IPS-11a (cell line): ENCODE results near the gene C1orf56.

Source experiments
- H3K4me3 ChIP-seq: one replicate; pipeline ENCODE4 v1.5.1; 2013; ENCODE audit warnings: low read depth, low read length, control low read depth

Gene C1orf56

GRCh38 chr1:151047591-151047924 is at the start of gene C1orf56:
Gene C1orf56 (plus strand): TSS chr1:151047751. CDS start chr1:151047848, 97 bp downstream.
- peak within 1 kb of the TSS; percentile 78 for H3K4me3 ChIP-seq

DNA sequence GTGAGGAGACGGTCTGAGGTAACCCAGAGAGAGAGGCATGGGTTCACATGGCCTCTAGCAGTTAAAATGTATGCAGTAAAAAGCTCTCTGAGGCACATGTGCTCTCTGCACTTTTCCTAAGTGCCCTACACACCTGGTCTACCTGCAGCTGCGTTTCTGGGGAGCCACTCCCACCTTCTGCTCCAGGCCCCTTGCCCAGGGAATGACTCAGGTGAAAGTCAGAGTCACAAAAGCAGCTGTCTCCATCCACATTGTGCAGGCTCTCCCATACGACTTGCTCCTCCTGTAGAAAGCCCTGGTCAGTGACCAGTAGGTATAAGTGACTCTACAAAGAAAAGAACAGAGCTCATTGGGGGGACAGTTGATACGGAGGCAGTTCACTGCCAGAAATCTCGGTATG is 49.6 kb upstream of the C1orf56 start:
- H3K4me3 ChIP-seq: no peak overlapping the region

DNA sequence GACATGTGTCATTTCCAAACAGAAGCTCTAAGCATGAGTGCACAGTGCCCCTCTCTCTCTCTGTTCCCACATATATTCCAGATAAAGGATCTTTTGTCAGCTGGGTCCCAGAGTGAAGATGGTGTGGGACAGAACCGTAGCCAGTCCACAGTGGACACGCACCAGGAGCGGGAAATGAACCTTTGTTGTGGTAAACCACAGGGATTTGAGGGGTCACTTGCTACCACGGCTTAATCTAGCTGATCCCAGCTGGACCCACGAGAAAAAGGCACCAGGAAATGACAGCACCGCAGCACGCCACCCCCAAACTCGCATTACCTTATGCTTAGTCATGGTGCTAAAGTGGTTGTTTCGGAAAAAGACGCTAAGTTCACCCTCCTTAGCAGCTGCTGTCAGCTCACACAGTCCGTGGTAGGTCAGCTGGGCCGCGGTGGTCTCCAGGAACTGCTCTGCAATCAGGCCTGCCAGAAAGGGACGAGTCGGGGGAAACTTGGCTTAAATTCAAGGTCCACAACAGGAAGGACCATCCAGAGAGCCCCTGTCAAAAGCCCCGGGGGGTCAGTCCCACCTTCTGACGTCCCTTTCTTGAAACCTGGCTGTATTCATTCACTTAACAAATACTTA is 48.4 kb upstream of the C1orf56 start:
- no peak overlapping the region for H3K4me3 ChIP-seq

- no peak overlapping the region for H3K4me3 ChIP-seq
These were observed 47.6 kb upstream of the C1orf56 start for GRCh38 chr1:150999926-151000325.

- no peak overlapping the region for H3K4me3 ChIP-seq
These were observed 47.1 kb upstream of the C1orf56 start for GRCh38 chr1:151000408-151000807.

- H3K4me3 ChIP-seq: no peak overlapping the region
These were observed 45.9 kb upstream of the C1orf56 start for GRCh38 chr1:151001602-151002001.

DNA sequence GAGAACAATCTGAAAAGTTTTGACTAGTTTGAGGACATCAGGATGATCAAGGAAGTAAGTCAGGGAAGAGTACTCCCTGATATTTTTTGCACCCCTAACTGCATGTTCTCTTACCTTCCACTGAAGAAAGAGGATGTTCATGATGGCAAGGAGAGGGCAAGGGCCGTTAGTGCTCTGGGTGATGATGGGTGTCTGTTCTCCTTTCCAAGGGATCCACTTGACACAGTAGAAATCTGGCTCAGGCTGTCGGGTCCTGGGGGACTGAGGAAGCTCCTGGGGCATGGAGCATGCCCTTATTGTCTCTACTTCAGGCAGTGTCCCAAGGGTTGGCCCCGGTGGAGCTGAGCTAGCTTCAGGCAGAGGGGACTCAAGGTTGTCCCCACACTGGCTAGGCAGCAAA is 45.5 kb upstream of the C1orf56 start:
- no peak overlapping the region for H3K4me3 ChIP-seq

DNA sequence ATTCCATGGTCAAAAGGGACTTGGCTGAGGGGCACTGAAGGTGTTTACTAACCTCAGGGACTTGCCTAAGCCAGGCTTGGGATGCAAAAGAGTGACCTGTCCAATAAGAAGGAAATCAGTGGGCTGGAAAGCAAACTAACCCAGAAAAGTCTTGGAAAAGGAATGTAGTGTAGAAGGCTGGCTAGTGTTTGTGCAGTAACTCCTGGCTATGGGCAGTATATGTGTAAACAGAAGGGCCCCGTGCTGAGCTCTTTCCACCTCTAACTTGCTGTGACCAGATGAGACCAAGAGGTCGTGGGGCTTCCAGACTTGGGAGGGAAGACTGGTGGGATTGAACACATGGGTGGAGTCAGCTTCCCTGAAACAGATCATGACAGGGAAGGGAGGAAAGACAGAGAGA is 44.9 kb upstream of the C1orf56 start:
- H3K4me3 ChIP-seq: no peak overlapping the region

GRCh38 chr1:151003180-151003579 is 44.4 kb upstream of the C1orf56 start:
- H3K4me3 ChIP-seq: no peak overlapping the region

- peak overlapping the region; percentile 30 for H3K4me3 ChIP-seq
These were observed 41.7 kb upstream of the C1orf56 start for GRCh38 chr1:151005729-151006319.

- H3K4me3 ChIP-seq: peak within 1 kb of the TSS; percentile 30
These were observed 41.1 kb upstream of the C1orf56 start, which contains the start of gene MINDY1 for GRCh38 chr1:151006327-151007052. Gene MINDY1 (minus strand): TSS chr1:151006902. CDS start chr1:151002617, 4,285 bp downstream.

- H3K4me3 ChIP-seq: no peak overlapping the region
These were observed 39.7 kb upstream of the C1orf56 start for GRCh38 chr1:151007853-151008243.

DNA sequence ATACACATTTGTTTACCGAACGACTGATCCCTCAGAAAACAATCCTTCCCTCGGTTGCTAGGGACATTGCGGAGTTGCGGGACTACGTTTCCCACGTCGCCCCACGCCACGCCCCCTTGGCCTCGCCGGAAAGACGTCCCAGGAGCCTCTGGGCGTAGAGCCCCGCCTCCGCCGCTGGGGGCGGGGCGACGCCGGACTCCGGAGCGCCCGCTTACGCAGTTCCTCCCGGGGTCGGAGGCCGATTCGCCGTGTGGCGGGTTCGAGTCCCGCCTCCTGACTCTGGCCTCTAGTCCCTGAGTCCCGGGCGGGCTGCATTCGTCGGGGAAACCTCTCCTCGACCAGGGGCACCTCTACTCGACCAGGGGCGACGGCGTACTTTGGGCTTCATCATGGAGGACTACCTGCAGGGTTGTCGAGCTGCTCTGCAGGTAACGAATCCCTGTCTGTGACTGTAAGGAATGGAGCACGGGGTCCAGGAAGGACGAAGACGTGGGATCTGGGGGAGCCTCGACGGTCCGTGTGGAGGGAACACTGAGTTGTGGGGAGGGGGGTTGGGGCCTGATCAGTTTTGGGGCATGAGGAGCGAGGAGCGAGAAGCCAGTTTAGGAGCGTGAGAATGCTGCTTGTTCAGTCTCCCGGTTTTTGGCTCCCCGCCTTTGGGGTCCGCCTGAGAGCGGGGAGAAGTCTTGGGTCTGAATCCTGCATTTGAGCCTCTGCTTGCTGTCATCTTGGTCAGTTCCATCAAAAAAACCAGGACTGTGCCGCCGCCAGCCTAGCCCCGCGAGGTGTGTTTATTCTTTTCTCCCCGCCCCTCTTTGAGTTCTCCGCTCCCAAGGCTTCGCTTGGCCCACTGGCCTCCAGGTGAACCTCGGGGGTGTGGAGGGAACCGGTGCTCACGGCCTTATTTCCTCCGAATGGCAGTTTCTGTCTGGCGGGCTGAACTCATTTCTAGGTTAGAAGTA is 39.0 kb upstream of the C1orf56 start, which contains the start of gene PRUNE1:
PRUNE1 (plus strand) TSS at position 206 of the 962 bp plus-strand sequence; CDS start at position 390, 184 bp downstream.
- peak within 1 kb of the TSS; percentile 88 for H3K4me3 ChIP-seq

- H3K4me3 ChIP-seq: peak overlapping the region; percentile 88
These were observed 38.4 kb upstream of the C1orf56 start for GRCh38 chr1:151009206-151009587.

GRCh38 chr1:151009674-151010345 is 37.7 kb upstream of the C1orf56 start:
- no peak overlapping the region for H3K4me3 ChIP-seq

- H3K4me3 ChIP-seq: no peak overlapping the region
These were observed 37.2 kb upstream of the C1orf56 start for GRCh38 chr1:151010346-151010726.

DNA sequence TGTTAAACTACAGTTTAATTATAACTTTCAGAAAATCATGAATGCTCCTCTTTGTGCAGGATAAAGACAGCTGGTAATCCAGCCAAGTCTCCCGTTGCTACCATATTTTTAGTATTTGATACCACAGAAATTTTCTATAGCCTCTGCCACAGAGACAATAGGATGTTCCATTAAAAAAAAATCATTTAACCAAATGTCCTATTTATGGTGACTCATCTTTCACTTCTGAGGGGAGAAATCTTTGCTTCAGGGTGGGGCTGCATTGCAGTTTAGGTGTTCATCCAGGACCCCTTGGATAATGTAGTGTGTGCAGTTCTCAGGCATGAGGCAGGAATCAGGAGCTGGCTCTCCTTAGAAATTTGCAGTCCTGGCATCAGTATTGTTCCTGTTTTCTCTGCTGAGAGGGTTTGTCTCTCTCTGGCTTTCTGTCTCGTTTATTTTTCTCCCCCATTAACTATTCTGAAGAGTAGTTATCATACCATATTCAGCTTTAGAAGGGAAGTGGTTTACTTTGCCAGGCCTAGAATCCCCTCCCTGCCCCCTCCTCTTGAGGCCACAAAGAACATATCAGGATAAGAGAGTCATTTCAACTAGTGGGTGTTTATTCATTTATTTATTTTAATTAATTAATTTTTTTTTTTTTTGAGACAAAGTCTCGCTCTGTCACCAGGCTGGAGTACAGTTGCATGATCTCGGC is 36.2 kb upstream of the C1orf56 start:
- no peak overlapping the region for H3K4me3 ChIP-seq

DNA sequence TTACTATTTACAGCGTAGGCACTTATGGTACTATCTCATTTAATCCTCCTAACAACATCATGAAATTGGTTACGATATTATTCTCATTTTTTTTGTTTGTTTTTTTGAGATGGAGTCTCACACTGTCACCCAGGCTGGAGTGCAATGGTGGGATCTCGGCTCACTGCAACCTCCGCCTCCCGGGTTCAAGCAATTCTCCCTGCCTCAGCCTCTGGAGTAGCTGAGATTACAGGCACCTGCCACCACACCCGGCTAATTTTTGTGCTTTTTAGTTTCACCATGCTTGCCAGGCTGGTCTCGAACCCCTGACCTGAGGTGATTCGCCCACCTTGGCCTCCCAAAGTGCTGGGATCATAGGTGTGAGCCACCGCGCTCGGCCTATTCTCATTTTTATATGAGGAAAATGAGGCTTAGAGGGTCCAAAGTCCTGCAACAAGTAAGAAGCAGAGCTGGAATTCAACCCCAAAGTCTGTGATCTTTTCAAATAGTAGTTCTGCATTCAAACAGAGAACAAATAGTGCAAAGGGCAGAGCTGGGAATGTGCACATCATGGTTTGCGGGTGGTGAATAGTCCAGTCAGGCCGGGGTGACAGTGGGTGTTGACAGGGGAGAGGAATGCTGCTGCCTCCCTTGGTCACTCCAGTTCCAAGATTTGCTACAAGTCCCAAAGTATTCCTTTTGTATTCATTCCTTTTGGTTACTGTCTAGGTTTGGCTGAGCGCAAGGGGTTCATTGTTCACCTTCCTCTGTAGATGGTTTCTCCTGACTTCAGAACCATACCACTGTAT is 34.7 kb upstream of the C1orf56 start:
- no peak overlapping the region for H3K4me3 ChIP-seq

DNA sequence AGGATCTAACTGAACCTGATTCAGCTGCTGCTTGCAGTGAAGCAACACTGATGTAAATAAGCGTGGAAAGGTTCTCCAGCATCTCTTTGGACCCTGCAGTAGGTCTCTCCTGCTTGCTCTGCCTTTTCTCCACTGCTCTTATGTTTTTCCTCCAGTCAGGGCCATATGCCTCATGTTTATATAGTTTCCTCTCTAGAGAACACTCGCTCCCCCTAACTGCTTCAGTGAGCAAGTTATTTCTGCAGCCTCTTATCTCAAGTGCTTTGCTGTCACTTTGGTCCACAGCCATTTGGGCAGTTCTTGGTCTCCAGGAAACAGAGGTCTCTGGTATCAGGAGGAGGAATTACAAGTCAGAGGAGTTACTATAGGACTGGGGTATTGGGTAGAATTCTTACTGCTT is 34.0 kb upstream of the C1orf56 start:
- H3K4me3 ChIP-seq: no peak overlapping the region
